Measurements from ENCODE around the gene COMP.

The COMP gene

DNA sequence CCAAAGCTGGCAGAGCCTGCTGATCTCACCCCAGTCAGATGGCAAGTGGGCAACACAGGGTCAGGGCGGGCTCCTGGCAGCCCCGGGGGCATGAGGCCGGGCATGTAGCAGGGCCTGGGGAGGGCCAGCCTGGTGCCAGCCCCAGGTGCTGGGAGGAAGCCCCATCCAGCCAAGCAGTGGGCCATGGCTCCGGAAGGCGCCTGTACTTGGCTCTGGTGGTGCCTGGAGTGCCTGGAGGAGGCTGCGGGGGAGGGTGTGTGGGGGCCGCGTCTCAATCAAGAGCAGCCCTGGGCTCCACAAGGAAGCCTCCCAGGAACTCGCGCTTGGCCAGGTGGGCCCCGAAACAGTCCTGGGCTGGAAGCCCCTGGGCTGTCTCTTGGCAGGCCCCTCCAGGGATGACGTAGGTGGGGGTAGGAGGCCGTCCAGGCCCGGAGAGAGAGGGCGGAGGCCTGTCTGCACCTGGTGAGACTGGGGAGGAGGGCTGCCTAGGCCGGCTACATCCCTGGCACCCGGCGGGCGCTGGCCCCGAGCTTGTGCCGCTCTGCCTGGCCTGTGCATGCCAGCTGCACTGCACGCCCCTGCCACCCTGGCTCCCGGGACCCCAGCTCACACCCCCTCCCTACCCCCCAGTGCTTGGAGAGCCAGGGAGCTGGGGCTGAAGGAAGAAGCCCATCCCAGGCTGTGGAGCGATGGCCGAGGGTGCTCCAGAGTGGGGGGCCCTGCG is 45.9 kb downstream of the COMP start:
- Histone ChIP-seq H3K27me3 (replicated peaks) (no peaks in the 10 kb centered on the region), H3K36me3 (replicated peaks) (no peaks in the 10 kb centered on the region), H3K27ac (no peak overlapping the region), H3K4me3 (ENCODE audit: low read depth, low read length) (no peak overlapping the region)
- no peak for DNase-seq
- TF ChIP-seq, protein P1, sequence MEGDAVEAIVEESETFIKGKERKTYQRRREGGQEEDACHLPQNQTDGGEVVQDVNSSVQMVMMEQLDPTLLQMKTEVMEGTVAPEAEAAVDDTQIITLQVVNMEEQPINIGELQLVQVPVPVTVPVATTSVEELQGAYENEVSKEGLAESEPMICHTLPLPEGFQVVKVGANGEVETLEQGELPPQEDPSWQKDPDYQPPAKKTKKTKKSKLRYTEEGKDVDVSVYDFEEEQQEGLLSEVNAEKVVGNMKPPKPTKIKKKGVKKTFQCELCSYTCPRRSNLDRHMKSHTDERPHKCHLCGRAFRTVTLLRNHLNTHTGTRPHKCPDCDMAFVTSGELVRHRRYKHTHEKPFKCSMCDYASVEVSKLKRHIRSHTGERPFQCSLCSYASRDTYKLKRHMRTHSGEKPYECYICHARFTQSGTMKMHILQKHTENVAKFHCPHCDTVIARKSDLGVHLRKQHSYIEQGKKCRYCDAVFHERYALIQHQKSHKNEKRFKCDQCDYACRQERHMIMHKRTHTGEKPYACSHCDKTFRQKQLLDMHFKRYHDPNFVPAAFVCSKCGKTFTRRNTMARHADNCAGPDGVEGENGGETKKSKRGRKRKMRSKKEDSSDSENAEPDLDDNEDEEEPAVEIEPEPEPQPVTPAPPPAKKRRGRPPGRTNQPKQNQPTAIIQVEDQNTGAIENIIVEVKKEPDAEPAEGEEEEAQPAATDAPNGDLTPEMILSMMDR (IDR thresholded peaks at IDR 0.05; ENCODE audit: low read depth, low read length, missing control alignments) = no peak
- in situ Hi-C loops (cut with HindIII; ENCODE audit: low pct_ligation_motif_present, low sequenced_read_pairs) = no loop called here

DNA sequence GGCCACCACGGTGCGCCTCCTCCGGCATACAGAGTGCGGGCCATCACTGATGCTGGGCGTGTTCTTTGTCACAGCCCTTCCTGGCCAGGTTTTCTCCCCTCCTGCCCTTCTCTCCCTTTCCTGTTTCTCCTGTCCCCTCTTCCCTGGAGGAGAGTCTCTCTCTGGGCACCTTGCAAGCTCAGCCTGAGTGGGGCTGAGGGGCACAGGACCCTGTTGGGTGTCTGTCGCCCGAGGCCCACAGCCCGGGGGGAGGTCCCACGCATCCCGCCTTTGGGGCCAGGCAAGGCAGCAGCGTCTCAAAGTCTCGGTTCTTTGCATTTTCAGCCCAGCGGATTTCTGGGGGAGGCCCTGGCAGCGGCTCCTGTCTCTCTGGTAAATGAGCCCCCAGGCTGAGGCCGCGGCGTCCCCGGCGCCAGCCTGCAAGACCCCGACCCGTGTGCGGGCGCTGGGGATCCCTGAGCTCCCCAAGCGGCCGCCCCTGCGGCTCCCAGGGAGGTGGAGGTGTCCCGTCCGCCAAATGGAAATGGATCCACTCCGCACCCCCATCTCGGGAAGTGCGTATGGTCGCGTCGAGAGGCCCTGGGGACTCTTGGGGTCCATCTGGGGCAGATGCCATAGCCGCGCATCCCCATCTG is 47.2 kb downstream of the COMP start:
- DNase-seq = no peak
- H3K4me3 ChIP-seq (ENCODE audit: low read depth, low read length) = no peak overlapping the region
- TF ChIP-seq, protein P1 (IDR thresholded peaks at IDR 0.05; ENCODE audit: low read depth, low read length, missing control alignments) = no peak
- H3K36me3 ChIP-seq (replicated peaks) = no peaks in the 10 kb centered on the region
- no peak overlapping the region for H3K27ac ChIP-seq
- in situ Hi-C loops (cut with HindIII; ENCODE audit: low pct_ligation_motif_present, low sequenced_read_pairs) = no loop called here
- no peaks in the 10 kb centered on the region for H3K27me3 ChIP-seq (replicated peaks)

- TF ChIP-seq, protein P1 (IDR thresholded peaks at IDR 0.05; ENCODE audit: low read depth, low read length, missing control alignments) = no peak
- peak; percentile 60 for DNase-seq
- in situ Hi-C loops (cut with HindIII; ENCODE audit: low pct_ligation_motif_present, low sequenced_read_pairs) = no loop called here
Measured at GRCh38 chr19:18742838-18743783, 48.0 kb downstream of the COMP start.

DNA sequence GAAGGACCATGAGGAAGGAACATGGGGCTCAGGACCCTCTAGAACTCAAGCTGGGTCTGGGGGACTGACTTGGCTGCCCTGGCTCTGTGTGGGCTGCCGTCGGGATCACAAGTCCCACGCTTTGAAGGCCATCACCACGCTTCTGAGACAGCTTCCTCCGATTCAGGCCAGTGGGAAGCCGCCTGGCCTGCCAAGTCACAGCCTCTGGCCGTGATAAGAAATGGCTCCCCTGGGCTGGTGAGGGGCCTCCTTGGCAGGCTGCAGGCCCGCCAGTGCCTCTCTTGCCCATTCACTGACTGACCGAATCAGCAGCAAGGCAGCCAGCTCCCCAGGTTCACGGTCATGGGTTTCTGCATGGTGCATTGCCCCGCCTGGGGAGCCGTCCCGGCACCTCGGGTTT is 48.8 kb downstream of the COMP start:
- H3K4me3 ChIP-seq (ENCODE audit: low read depth, low read length) = no peak overlapping the region
- H3K27me3 ChIP-seq (replicated peaks) = no peaks in the 10 kb centered on the region
- TF ChIP-seq, protein P1 (IDR thresholded peaks at IDR 0.05; ENCODE audit: low read depth, low read length, missing control alignments) = no peak
- no peaks in the 10 kb centered on the region for H3K36me3 ChIP-seq (replicated peaks)
- H3K27ac ChIP-seq = no peak overlapping the region
- no peak for DNase-seq
- in situ Hi-C loops (cut with HindIII; ENCODE audit: low pct_ligation_motif_present, low sequenced_read_pairs) = no loop called here

More at GRCh38 chr19:18742838-18743783, 48.0 kb downstream of the COMP start:
- H3K36me3 ChIP-seq (replicated peaks) = no peaks in the 10 kb centered on the region
- H3K27ac ChIP-seq = no peak overlapping the region
- no peaks in the 10 kb centered on the region for H3K27me3 ChIP-seq (replicated peaks)
- H3K4me3 ChIP-seq (ENCODE audit: low read depth, low read length) = no peak overlapping the region

DNA sequence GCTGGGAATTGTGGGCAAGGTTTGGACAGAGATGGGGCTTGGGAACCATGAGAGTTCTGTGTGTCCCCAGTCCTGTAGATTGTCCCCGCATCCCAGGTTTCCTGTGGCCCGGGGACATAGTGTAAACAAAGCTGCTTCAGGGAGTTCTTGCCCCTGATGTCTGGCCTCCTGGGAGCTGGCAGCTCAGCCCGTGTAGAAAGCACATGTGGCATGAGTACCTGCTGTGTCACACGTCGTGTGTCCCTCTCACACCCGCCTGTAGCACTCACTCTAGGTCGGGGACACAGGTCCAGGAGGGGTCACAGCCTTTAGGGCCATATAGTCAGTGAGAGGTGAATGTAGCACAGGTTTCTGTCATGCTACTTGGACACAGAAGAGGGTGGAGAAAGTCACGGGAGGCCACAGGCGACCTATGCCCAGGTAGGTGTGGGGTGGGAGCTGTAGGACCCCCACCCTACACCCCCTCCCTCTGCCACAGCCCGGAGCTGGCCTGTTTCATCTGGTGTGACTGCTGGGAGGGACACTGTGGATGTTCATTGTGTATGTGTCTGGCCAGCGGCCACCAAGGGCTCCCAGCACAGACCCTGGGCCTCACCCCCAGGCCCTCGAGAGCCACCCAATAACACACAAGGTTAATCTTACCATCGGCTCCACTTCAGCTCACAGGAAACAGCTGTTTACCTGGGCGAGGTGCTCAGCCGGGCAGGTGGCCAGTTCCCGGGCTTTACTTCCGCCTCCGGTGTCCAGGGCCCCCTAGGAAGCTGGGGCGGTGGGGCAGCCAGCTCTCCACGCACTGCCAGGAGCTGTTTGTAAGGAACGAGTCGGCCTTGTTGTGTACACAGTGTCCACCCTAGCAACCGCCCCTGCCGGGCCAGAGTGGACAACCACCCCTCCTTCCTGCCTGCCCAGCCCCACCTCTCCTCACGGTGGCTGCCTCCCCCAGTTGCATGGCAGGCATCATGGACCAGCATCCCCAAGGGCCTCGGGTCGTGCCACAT is 49.7 kb downstream of the COMP start:
- in situ Hi-C loops (cut with HindIII; ENCODE audit: low pct_ligation_motif_present, low sequenced_read_pairs) = no loop called here
- H3K4me3 ChIP-seq (ENCODE audit: low read depth, low read length) = no peak overlapping the region
- no peaks in the 10 kb centered on the region for H3K27me3 ChIP-seq (replicated peaks)
- no peak for DNase-seq
- TF ChIP-seq, protein P1 (IDR thresholded peaks at IDR 0.05; ENCODE audit: low read depth, low read length, missing control alignments) = no peak
- no peaks in the 10 kb centered on the region for H3K36me3 ChIP-seq (replicated peaks)
- H3K27ac ChIP-seq = no peak overlapping the region
